NT2/D1 (cell line): ENCODE measurements around the gene PNPLA3.

Source experiments
- SUZ12 ChIP-seq: IDR thresholded peaks from 2 replicates; pipeline ENCODE4 v1.6.1; 2011; ENCODE audit not compliant: insufficient read length, insufficient read depth; ENCODE audit errors: extremely low read depth
- YY1 ChIP-seq: IDR thresholded peaks from 2 replicates; pipeline ENCODE4 v1.6.1; 2011; ENCODE audit not compliant: insufficient read length, insufficient read depth
- ZNF274 ChIP-seq: IDR thresholded peaks from 2 replicates; pipeline ENCODE4 v1.6.1; 2011; ENCODE audit warnings: mild to moderate bottlenecking, low read depth, low read length

DNA sequence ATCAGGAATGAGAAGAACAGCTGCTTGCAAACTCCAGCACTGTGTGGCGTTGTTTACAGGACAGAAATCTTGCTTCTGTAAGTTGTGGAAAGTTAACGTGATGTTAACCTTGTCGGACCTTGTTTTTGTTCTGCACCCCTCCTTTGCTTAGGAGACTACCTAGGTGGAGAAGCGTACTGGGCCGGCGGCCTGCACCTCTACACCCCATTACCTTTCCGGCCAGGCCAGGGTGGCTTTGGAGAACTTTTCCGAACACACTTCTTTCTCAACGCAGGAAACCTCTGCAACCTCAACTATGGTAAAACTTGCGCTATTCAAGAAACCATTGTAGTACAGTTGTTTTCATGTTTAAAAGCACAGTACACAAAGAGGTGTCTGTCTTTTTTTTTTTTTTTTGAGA is 65.4 kb downstream of the PNPLA3 start:
- TF ChIP-seq ZNF274 (no peak), YY1 (no peak), SUZ12 (no peak)
